Subcutaneous abdominal adipose tissue (tissue), 5 donors: ENCODE measurements around the gene MED27.

ENCODE experiments used
- H3K27ac ChIP-seq: one replicate; pipeline ENCODE4 v1.7.0; 2013; ENCODE audit warnings: low read depth, mild to moderate bottlenecking, inconsistent platforms, low read length, moderate library complexity
- H3K27me3 ChIP-seq, 5 donors: one replicate each; pipeline ENCODE4 v1.7.0; 2013; ENCODE audit warnings: low read length in 5 of 5, inconsistent platforms in 1 of 5; ENCODE audit not compliant: control insufficient read depth in 5 of 5, insufficient read depth in 4 of 5
- H3K36me3 ChIP-seq, 5 donors: one replicate each; pipeline ENCODE4 v1.7.0; 2013; ENCODE audit warnings: low read length in 5 of 5; ENCODE audit not compliant: control insufficient read depth in 5 of 5, insufficient read depth in 5 of 5
- H3K4me1 ChIP-seq, 5 donors: one replicate each; pipeline ENCODE4 v1.7.0; 2013; ENCODE audit warnings: low read length in 5 of 5, mild to moderate bottlenecking in 3 of 5, moderate library complexity in 1 of 5; ENCODE audit not compliant: control insufficient read depth in 5 of 5, insufficient read depth in 5 of 5
- H3K4me3 ChIP-seq, 5 donors: one replicate each; pipeline ENCODE4 v1.7.0; 2013; ENCODE audit warnings: low read length in 5 of 5, low read depth in 1 of 5
- H3K9ac ChIP-seq, 5 donors: one replicate each; pipeline ENCODE4 v1.7.0; 2013; ENCODE audit warnings: low read length in 5 of 5, mild to moderate bottlenecking in 4 of 5, moderate library complexity in 3 of 5
- H3K9me3 ChIP-seq, 5 donors: one replicate each; pipeline ENCODE4 v1.7.0; 2013; ENCODE audit warnings: low read length in 5 of 5; ENCODE audit not compliant: control insufficient read depth in 5 of 5
- donor health status: healthy.
- donor health status: healthy.
- donor health status: healthy.
- donor health status: healthy.
- donor health status: healthy.

The MED27 gene

GRCh38 chr9:131838530-131839280 is 241.0 kb downstream of the MED27 start:
- no peak overlapping the region for H3K9ac ChIP-seq
- peaks cover 27 to 60% (median 48%) of the 10 kb centered on the region in 5 donors for H3K27me3 ChIP-seq
- H3K27ac ChIP-seq = no peak overlapping the region

DNA sequence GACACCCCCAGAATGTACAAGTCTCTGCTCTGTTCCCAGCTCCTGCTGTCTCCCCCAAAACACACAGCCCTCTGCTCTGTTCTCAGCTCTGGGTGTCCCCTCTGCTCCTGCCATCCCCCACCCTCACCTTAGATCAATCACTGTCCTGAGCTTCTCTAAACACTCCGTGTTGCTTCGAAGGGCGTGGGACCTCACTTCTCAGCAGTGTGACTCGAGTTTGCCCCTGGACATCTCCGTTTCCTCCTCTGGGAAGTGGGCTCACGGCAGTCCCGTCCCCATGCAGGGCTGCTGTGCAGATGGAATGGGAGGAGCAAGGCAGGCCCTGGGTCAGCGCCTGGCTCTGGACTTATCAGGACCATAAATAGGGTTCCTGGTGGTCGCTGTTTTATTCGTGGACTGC is 241.8 kb downstream of the MED27 start:
- Histone ChIP-seq H3K27ac (no peak overlapping the region), H3K36me3 (no peaks in the 10 kb centered on the region), H3K9me3 (peaks cover 9 to 22% (median 19%) of the 10 kb centered on the region in 5 donors), H3K4me3 (no peak overlapping the region), H3K4me1 (no peaks in the 10 kb centered on the region), H3K9ac (no peak overlapping the region), H3K27me3 (peaks cover 24 to 65% (median 46%) of the 10 kb centered on the region in 5 donors)

More at GRCh38 chr9:131838530-131839280, 241.0 kb downstream of the MED27 start:
- no peaks in the 10 kb centered on the region for H3K4me1 ChIP-seq
- H3K9me3 ChIP-seq = peaks cover 5 to 14% (median 11%) of the 10 kb centered on the region in 5 donors
- no peak overlapping the region for H3K4me3 ChIP-seq
- H3K36me3 ChIP-seq = no peaks in the 10 kb centered on the region

DNA sequence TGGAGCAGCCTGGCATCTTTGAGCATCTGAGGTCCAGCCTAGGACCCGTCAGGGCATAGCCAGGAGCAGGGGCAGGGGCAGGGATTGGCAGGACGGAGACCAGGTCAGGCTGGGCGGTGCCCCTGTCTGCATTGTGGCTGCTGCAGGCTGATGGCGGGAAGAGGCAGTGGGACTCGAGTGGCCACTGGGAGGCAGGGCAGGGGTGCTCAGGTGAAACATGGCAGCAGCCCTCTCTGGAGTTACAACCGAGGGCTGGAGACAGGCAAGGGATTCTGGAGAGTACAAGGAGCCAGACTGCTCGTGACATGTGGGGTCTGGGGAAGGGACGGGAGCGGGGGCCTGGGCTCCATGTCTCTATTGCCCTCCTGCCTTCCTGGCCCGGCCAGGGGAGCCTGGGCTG is 242.4 kb downstream of the MED27 start:
- H3K4me1 ChIP-seq = no peaks in the 10 kb centered on the region
- H3K4me3 ChIP-seq = no peak overlapping the region
- no peaks in the 10 kb centered on the region for H3K36me3 ChIP-seq
- H3K27ac ChIP-seq = no peak overlapping the region
- no peak overlapping the region for H3K9ac ChIP-seq
- H3K27me3 ChIP-seq = peaks cover 24 to 61% (median 43%) of the 10 kb centered on the region in 5 donors
- peaks cover 9 to 22% (median 20%) of the 10 kb centered on the region in 5 donors for H3K9me3 ChIP-seq

DNA sequence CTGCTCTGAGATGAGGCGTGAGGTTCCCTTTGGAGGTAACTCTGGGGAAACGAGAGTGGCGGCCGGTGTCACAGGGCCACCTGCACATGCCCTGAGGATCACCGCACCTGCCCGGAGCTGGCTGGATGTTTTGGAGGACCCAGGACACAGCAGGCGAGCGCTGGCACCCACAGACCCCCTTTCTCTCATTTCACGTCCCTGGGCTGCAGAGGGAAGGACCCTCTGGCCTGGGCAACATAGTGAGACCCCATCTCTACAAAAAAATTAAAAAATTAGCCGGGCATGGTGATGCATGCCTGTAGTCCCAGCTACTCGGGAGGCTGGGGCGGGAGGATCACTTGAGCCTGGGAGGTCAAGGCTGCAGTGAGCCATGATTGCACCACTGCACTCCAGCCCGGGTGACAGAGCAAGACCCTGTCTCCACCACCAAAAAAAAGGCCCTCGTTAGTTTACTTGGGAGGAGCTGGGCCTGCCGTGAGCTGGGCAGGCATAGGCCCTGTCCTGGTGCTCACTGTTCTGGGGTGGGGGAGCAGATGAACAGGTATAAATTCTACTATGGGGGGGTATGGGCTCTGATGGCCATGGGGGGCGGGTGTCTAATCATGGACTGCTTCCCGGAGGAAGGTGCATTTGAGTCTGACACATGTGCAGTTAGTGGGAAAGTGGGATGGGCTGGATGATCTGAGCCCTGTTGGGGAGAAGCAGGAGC is 242.9 kb downstream of the MED27 start:
- H3K9ac ChIP-seq = no peak overlapping the region
- H3K9me3 ChIP-seq = peaks cover 9 to 22% (median 21%) of the 10 kb centered on the region in 5 donors
- no peak overlapping the region for H3K27ac ChIP-seq
- H3K4me3 ChIP-seq = no peak overlapping the region
- H3K27me3 ChIP-seq = peaks cover 24 to 58% (median 43%) of the 10 kb centered on the region in 5 donors
- no peaks in the 10 kb centered on the region for H3K4me1 ChIP-seq
- no peaks in the 10 kb centered on the region for H3K36me3 ChIP-seq

DNA sequence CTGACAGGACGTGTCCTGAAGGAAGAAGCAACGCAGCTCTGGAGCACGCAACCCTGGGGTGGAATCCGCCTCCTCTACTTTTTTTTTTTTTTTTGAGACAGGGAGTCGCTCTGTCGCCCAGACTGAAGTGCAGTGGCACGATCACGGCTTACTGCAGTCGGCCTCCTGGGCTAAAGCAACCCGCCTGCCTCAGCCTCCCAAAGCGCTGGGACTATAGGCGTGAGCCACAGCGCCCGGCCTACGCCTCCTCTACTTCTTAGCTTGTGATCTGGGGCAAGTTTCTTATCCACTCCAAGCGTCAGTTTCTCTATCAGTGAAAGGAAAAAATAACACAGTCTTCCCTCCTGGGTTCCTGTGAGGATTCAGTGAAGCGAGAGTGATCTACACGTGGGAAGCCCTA is 243.6 kb downstream of the MED27 start:
- H3K27me3 ChIP-seq = peaks cover 24 to 58% (median 41%) of the 10 kb centered on the region in 5 donors
- H3K4me3 ChIP-seq = no peak overlapping the region

GRCh38 chr9:131835151-131835910 is 244.3 kb downstream of the MED27 start:
- H3K27ac ChIP-seq = no peak overlapping the region
- peaks cover 9 to 25% (median 21%) of the 10 kb centered on the region in 5 donors for H3K9me3 ChIP-seq
- H3K27me3 ChIP-seq = peaks cover 24 to 52% (median 41%) of the 10 kb centered on the region in 5 donors
- no peaks in the 10 kb centered on the region for H3K36me3 ChIP-seq
- no peak overlapping the region for H3K9ac ChIP-seq
- H3K4me1 ChIP-seq = no peaks in the 10 kb centered on the region
- no peak overlapping the region for H3K4me3 ChIP-seq

More for the DNA sequence above, 243.6 kb downstream of the MED27 start:
- H3K27ac ChIP-seq = no peak overlapping the region
- H3K9ac ChIP-seq = no peak overlapping the region
- no peaks in the 10 kb centered on the region for H3K36me3 ChIP-seq
- H3K9me3 ChIP-seq = peaks cover 9 to 25% (median 21%) of the 10 kb centered on the region in 5 donors
- no peaks in the 10 kb centered on the region for H3K4me1 ChIP-seq

DNA sequence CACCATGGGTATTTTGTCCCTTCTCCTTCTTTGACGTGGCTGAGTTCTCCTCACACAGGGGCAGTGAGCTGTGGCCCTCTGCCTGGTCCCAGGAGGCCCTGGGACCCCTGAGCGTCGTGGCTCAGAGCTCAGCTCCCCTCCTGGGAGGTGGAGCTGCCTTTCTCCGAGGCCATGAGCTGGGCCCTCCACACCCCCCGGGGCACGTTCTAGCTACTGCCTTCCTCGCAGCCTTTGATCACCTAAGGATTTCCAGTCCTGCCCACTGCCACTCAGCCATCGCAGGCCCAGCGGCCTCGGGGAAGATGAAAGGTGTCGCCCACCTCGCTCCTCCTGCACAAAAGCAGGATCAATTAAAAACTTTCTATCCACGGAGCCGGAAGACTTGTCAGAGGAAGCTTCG is 244.9 kb downstream of the MED27 start:
- no peak overlapping the region for H3K9ac ChIP-seq
- H3K36me3 ChIP-seq = no peaks in the 10 kb centered on the region
- no peak overlapping the region for H3K4me3 ChIP-seq
- peaks cover 22 to 46% (median 41%) of the 10 kb centered on the region in 5 donors for H3K27me3 ChIP-seq
- no peaks in the 10 kb centered on the region for H3K4me1 ChIP-seq
- H3K27ac ChIP-seq = no peak overlapping the region
- H3K9me3 ChIP-seq = peaks cover 9 to 25% (median 21%) of the 10 kb centered on the region in 5 donors

DNA sequence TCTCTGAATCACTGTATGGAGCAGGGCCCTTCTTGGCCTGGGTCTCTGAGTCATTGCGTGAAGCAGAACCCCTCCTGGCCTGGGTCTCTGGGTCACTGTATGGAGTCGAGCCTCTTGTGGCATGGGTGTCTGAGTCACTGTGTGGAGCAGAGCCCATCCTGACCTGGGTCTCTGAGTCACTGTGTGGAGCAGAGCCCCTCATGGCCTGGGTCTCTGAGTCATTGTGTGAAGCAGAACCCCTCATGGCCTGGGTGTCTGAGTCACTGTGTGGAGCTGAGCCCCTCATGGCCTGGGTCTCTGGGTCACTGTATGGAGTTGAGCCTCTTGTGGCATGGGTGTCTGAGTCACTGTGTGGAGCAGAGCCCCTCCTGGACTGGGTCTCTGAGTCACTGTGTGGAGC is 245.8 kb downstream of the MED27 start:
- peak overlapping the region in 3 of 5 donors; percentile 7 to 50 (median 38) for H3K4me3 ChIP-seq
- no peak overlapping the region for H3K27ac ChIP-seq
- peaks cover 18 to 41% (median 36%) of the 10 kb centered on the region in 5 donors for H3K27me3 ChIP-seq
- no peak overlapping the region for H3K9ac ChIP-seq
- peaks cover 9 to 25% (median 21%) of the 10 kb centered on the region in 5 donors for H3K9me3 ChIP-seq
- H3K4me1 ChIP-seq = no peaks in the 10 kb centered on the region
- H3K36me3 ChIP-seq = no peaks in the 10 kb centered on the region

GRCh38 chr9:131833083-131833482 is 246.6 kb downstream of the MED27 start:
- Histone ChIP-seq H3K27me3 (peaks cover 13 to 36% (median 31%) of the 10 kb centered on the region in 5 donors), H3K36me3 (no peaks in the 10 kb centered on the region), H3K4me1 (no peaks in the 10 kb centered on the region), H3K4me3 (peak overlapping the region in 3 of 5 donors; percentile 7 to 50 (median 38)), H3K9ac (no peak overlapping the region), H3K9me3 (peaks cover 9 to 25% (median 21%) of the 10 kb centered on the region in 5 donors), H3K27ac (no peak overlapping the region)
